ENCODE data around the gene PRR16. TPM values are rescaled to one million over a fixed set of nuclear protein-coding genes. Genes with fewer than 3 reads are reported as not detected.

The PRR16 gene
- total RNA-seq, 1 donor from 2014 or later = 0.95 TPM

DNA sequence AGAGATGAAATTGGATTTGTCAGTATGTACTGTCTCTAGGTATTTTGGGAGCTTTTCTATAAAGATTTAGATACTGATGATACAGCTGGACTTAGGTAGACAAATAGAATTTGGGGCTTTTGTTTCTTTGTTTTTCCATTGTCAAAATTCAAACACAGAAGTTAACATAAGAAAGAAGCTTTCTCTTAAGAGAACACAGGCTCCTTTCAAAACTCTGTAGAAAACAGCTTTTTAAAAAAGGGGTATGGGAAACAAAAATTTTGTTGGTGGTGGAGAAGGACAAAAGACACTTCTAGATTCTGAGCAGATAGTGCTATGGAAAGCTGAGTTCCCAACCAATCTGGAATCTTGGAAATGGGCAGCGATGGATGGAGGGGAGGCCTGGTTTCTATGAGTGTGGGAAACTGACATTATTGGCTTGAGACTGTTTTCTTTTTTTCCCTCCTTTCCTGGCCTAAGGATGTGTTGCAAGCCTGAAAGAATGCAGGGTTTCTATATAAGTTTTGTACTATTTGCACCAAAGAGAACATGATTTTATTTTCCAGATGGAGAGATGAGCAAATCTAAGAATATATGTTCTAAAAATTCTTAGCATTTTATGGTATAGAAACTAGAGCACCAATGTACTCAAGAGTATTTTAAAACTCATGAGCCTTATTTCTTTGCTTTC, 240.0 kb downstream of the PRR16 start:
- TF ChIP-seq, protein P1, sequence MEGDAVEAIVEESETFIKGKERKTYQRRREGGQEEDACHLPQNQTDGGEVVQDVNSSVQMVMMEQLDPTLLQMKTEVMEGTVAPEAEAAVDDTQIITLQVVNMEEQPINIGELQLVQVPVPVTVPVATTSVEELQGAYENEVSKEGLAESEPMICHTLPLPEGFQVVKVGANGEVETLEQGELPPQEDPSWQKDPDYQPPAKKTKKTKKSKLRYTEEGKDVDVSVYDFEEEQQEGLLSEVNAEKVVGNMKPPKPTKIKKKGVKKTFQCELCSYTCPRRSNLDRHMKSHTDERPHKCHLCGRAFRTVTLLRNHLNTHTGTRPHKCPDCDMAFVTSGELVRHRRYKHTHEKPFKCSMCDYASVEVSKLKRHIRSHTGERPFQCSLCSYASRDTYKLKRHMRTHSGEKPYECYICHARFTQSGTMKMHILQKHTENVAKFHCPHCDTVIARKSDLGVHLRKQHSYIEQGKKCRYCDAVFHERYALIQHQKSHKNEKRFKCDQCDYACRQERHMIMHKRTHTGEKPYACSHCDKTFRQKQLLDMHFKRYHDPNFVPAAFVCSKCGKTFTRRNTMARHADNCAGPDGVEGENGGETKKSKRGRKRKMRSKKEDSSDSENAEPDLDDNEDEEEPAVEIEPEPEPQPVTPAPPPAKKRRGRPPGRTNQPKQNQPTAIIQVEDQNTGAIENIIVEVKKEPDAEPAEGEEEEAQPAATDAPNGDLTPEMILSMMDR (IDR thresholded peaks at IDR 0.05) = no peak
- Histone ChIP-seq H3K9me3 (no peaks in the 10 kb centered on the region), H3K27me3 (ENCODE audit: low read depth) (no peaks in the 10 kb centered on the region), H3K27ac (no peak overlapping the region), H3K4me1 (no peaks in the 10 kb centered on the region), H3K36me3 (no peaks in the 10 kb centered on the region), H3K4me3 (no peak overlapping the region)
- intact Hi-C loops (cut with DNase I) = no loop called here
- no peak for DNase-seq
- no peak for ATAC-seq

DNA sequence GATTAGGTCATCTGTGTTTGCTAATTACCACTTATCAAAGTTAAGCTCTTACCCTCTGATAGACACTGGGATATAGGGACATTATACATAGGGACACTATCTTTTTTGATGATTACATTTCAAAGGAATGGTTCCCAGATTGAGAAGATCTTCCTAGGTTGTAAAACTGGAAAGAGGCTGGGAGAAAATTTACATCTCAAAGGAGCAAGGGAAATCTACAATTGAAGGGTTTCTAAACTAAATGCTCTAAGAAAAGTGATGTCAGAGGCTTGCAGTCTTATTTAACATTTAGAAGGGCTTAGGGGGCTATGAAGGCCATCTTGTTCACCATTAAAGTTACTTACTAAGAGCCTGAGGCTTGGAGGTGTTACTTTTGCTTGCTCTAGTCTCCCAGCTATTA, 242.8 kb downstream of the PRR16 start:
- no peaks in the 10 kb centered on the region for H3K9me3 ChIP-seq
- H3K4me3 ChIP-seq = no peak overlapping the region
- TF ChIP-seq, protein P1 (IDR thresholded peaks at IDR 0.05) = no peak
- no peak for ATAC-seq
- H3K4me1 ChIP-seq = no peaks in the 10 kb centered on the region
- intact Hi-C loops (cut with DNase I) = no loop called here
- no peaks in the 10 kb centered on the region for H3K27me3 ChIP-seq (ENCODE audit: low read depth)
- DNase-seq = no peak
- H3K36me3 ChIP-seq = no peaks in the 10 kb centered on the region
- H3K27ac ChIP-seq = no peak overlapping the region

DNA sequence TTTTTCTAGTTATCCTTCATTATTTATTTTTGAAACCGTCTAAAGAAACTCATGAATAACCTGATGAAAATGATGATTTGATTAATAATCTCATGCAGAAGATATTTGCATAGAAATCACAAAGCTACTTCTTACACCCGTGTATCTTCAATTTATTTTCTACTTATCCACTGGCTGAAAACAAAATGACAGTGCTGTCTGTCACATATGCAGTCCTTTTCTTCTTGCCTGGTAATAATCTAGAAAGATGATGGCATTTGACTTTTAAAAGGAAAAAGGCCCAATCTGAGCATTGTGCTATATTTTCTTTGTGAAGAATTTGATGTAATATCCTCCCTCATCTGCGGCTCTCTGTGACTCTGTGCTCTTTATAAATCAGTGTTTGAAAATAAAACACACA, 253.3 kb downstream of the PRR16 start:
- TF ChIP-seq, protein P1 (IDR thresholded peaks at IDR 0.05) = no peak
- no peaks in the 10 kb centered on the region for H3K4me1 ChIP-seq
- intact Hi-C loops (cut with DNase I) = no loop called here
- H3K27me3 ChIP-seq (ENCODE audit: low read depth) = no peaks in the 10 kb centered on the region
- H3K9me3 ChIP-seq = no peaks in the 10 kb centered on the region
- H3K36me3 ChIP-seq = no peaks in the 10 kb centered on the region
- H3K4me3 ChIP-seq = no peak overlapping the region
- DNase-seq (no peak), ATAC-seq (no peak)
- no peak overlapping the region for H3K27ac ChIP-seq

DNA sequence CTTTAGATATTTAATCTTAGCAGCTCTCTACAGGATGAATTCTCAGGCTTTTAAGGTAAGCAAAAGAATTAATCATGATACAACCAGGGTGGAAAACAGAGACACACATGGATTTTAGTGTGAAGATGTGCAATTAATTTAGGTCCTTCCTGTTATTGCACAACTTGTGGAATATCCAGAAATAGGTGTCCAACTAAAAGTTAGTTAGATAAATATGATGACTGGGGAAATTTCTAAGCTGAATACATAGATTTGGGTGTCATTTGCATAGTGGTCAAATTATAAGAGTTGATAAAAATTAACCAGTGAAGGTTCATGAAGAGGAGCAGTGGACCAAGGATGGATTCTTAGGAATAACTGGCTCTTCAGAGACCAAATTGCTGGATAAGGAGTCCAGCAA, 266.1 kb downstream of the PRR16 start:
- no peaks in the 10 kb centered on the region for H3K9me3 ChIP-seq
- no peak overlapping the region for H3K27ac ChIP-seq
- H3K27me3 ChIP-seq (ENCODE audit: low read depth) = no peaks in the 10 kb centered on the region
- intact Hi-C loops (cut with DNase I) = no loop called here
- ATAC-seq (no peak), DNase-seq (no peak)
- H3K4me1 ChIP-seq = no peaks in the 10 kb centered on the region
- no peaks in the 10 kb centered on the region for H3K36me3 ChIP-seq
- TF ChIP-seq, protein P1 (IDR thresholded peaks at IDR 0.05) = no peak
- no peak overlapping the region for H3K4me3 ChIP-seq

DNA sequence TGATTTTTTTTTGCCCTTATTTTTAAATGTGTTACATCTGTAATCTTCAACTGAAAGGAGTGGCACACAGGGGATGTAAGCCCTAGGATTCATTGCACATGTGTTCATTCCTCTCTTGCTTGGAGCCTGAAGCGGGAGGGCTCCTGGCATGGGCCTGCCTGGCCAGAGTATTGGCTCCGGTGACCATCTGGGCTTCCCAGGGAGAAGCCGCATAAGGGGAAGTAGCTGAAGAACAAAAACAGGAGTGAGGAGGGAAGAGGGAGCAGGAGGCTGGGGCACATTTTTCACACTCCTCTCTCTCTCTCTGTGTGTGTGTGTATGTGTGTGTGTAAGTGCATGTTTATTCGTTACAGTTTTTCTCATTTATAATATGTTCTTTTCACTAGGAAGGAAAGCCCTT, 269.9 kb downstream of the PRR16 start:
- no peaks in the 10 kb centered on the region for H3K27me3 ChIP-seq (ENCODE audit: low read depth)
- no peaks in the 10 kb centered on the region for H3K4me1 ChIP-seq
- DNase-seq = peak; percentile 24
- no peak overlapping the region for H3K27ac ChIP-seq
- H3K4me3 ChIP-seq = no peak overlapping the region
- no peaks in the 10 kb centered on the region for H3K36me3 ChIP-seq
- no peaks in the 10 kb centered on the region for H3K9me3 ChIP-seq
- intact Hi-C loops (cut with DNase I) = no loop called here
- TF ChIP-seq, protein P1 (IDR thresholded peaks at IDR 0.05) = no peak
- ATAC-seq = no peak
